DND-41 (cell line): ENCODE data around the gene SGCD.

Experiments used
- ATAC-seq: fragments of 200-7000 bp; cut with Tn5 transposase; 3 replicates; pipeline ENCODE4 v1.9.1; 2021; ENCODE audit warnings: low read depth; ENCODE audit not compliant: insufficient read depth
- DNase-seq: peaks from one replicate; pipeline ENCODE4 v3.0.0-alpha.2; 2020
- H2AFZ ChIP-seq: 2 replicates; pipeline ENCODE4 v1.6.0; 2012; ENCODE audit warnings: low read depth, low read length
- H3K27ac ChIP-seq: 2 replicates; pipeline ENCODE4 v1.5.1; 2012; ENCODE audit warnings: low read length, inconsistent platforms
- H3K27me3 ChIP-seq: fragments of 200-600 bp; sonication (generic); 2 replicates; pipeline ENCODE4 v1.6.0; 2012; ENCODE audit warnings: low read length, mild to moderate bottlenecking, inconsistent platforms; ENCODE audit not compliant: insufficient read depth, poor library complexity
- H3K36me3 ChIP-seq: 2 replicates; pipeline ENCODE4 v1.5.1; 2012; ENCODE audit warnings: low read length, inconsistent platforms; ENCODE audit not compliant: insufficient read depth
- H3K4me1 ChIP-seq: 2 replicates; pipeline ENCODE4 v1.5.1; 2012; ENCODE audit warnings: mild to moderate bottlenecking, low read length; ENCODE audit not compliant: insufficient read depth
- H3K4me2 ChIP-seq: 2 replicates; pipeline ENCODE4 v1.6.0; 2012; ENCODE audit warnings: mild to moderate bottlenecking, moderate library complexity, low read length, inconsistent platforms; ENCODE audit not compliant: insufficient read depth
- H3K4me3 ChIP-seq, 2 experiments: fragments of 200-600 bp in 1 of 2; shearing (Covaris generic) in 1 of 2; 2 replicates each; pipeline ENCODE4 v1.5.1; 2012 to 2016; ENCODE audit warnings: inconsistent platforms in 2 of 2, low read length in 2 of 2, mild to moderate bottlenecking in 2 of 2, low read depth in 1 of 2, moderate library complexity in 1 of 2
- H3K79me2 ChIP-seq: 2 replicates; pipeline ENCODE4 v1.6.0; 2012; ENCODE audit warnings: low read length, inconsistent platforms; ENCODE audit not compliant: insufficient read depth
- H3K9ac ChIP-seq: 2 replicates; pipeline ENCODE4 v1.6.0; 2012; ENCODE audit warnings: low read depth, mild to moderate bottlenecking, inconsistent platforms, low read length, moderate library complexity
- H3K9me3 ChIP-seq: 2 replicates; pipeline ENCODE4 v1.5.1; 2012; ENCODE audit warnings: low read length, moderate library complexity, mild to moderate bottlenecking, inconsistent platforms; ENCODE audit not compliant: insufficient read depth, severe bottlenecking
- H4K20me1 ChIP-seq: 2 replicates; pipeline ENCODE4 v1.6.0; 2012; ENCODE audit warnings: low read length; ENCODE audit not compliant: insufficient read depth
- CTCF ChIP-seq: IDR thresholded peaks from 2 replicates; pipeline ENCODE4 v1.5.1; 2012; ENCODE audit warnings: borderline replicate concordance, low read length, moderate library complexity, mild to moderate bottlenecking; ENCODE audit not compliant: poor library complexity, severe bottlenecking; ENCODE audit errors: extremely low read depth
- EZH2 ChIP-seq: IDR thresholded peaks from 3 replicates; pipeline ENCODE4 v1.6.1; 2012; ENCODE audit warnings: borderline replicate concordance, low read depth, mild to moderate bottlenecking, moderate library complexity, low read length, inconsistent platforms; ENCODE audit not compliant: severe bottlenecking

The SGCD gene

GRCh38 chr5:156378159-156378558, 51.2 kb downstream of the SGCD start:
- Histone ChIP-seq H3K9ac (no peak overlapping the region), H3K4me2 (no peak overlapping the region), H3K9me3 (no peaks in the 10 kb centered on the region), H3K27ac (no peak overlapping the region), H3K4me3 (no peak overlapping the region), H2AFZ (no peak overlapping the region), H3K27me3 (peaks cover 4% of the 10 kb centered on the region), H3K79me2 (no peaks in the 10 kb centered on the region), H3K36me3 (no peaks in the 10 kb centered on the region), H3K4me1 (no peaks in the 10 kb centered on the region), H4K20me1 (no peaks in the 10 kb centered on the region)
- ATAC-seq (no peak), DNase-seq (no peak)
- TF ChIP-seq CTCF, result no peak
- no peak for TF ChIP-seq EZH2

- Histone ChIP-seq H4K20me1 (no peaks in the 10 kb centered on the region), H3K4me1 (no peaks in the 10 kb centered on the region), H3K4me3 (no peak overlapping the region), H2AFZ (no peak overlapping the region), H3K36me3 (no peaks in the 10 kb centered on the region), H3K79me2 (no peaks in the 10 kb centered on the region), H3K27me3 (peaks cover 4% of the 10 kb centered on the region), H3K27ac (no peak overlapping the region), H3K9ac (no peak overlapping the region), H3K4me2 (no peak overlapping the region), H3K9me3 (no peaks in the 10 kb centered on the region)
- no peak for DNase-seq
- TF ChIP-seq CTCF (no peak), EZH2 (no peak)
- ATAC-seq, result no peak
Measured at GRCh38 chr5:156379206-156379605, 52.2 kb downstream of the SGCD start.

GRCh38 chr5:156380848-156381247, 53.9 kb downstream of the SGCD start:
- Histone ChIP-seq H2AFZ (no peak overlapping the region), H3K79me2 (no peaks in the 10 kb centered on the region), H4K20me1 (no peaks in the 10 kb centered on the region), H3K36me3 (no peaks in the 10 kb centered on the region), H3K27me3 (peaks cover 4% of the 10 kb centered on the region), H3K4me2 (no peak overlapping the region), H3K27ac (no peak overlapping the region), H3K4me1 (no peaks in the 10 kb centered on the region), H3K9ac (no peak overlapping the region), H3K9me3 (no peaks in the 10 kb centered on the region), H3K4me3 (no peak overlapping the region)
- DNase-seq, result no peak
- no peak for ATAC-seq
- TF ChIP-seq EZH2, result no peak
- TF ChIP-seq CTCF, result no peak
